ENCODE data around the gene FGF5. TPM values are rescaled to one million over a fixed set of nuclear protein-coding genes. Genes with fewer than 3 reads are reported as not detected.
"Not testable (repeated sequence)": the region's sequence is repeated elsewhere in the genome, so short reads cannot be mapped to it uniquely, and the experiment has no call there.

FGF5 gene
- total RNA-seq, 1 donor from 2014 or later, result not detected

GRCh38 chr4:80279751-80280150 lies 13.3 kb downstream of the FGF5 start:
- Histone ChIP-seq H3K27me3 (no peaks in the 10 kb centered on the region), H3K4me1 (no peaks in the 10 kb centered on the region), H3K9me3 (no peaks in the 10 kb centered on the region), H3K36me3 (no peaks in the 10 kb centered on the region), H3K4me3 (no peak overlapping the region), H3K27ac (no peak overlapping the region)
- no peak for DNase-seq (ENCODE audit: extremely low spot score in 2 of 2)
- intact Hi-C loops (cut with DNase I), result no loop called here
- TF ChIP-seq POLR2A (IDR thresholded peaks at IDR 0.05) (no peak), CTCF (IDR thresholded peaks at IDR 0.05) (no peak)

GRCh38 chr4:80286451-80286850 lies 20.0 kb downstream of the FGF5 start:
- intact Hi-C loops (cut with DNase I), result no loop called here
- no peaks in the 10 kb centered on the region for H3K27me3 ChIP-seq
- H3K4me1 ChIP-seq, result no peaks in the 10 kb centered on the region
- H3K27ac ChIP-seq, result no peak overlapping the region
- no peak overlapping the region for H3K4me3 ChIP-seq
- H3K36me3 ChIP-seq, result no peaks in the 10 kb centered on the region
- DNase-seq (ENCODE audit: extremely low spot score in 2 of 2), result no peak
- H3K9me3 ChIP-seq, result no peaks in the 10 kb centered on the region
- TF ChIP-seq CTCF (IDR thresholded peaks at IDR 0.05) (no peak), POLR2A (IDR thresholded peaks at IDR 0.05) (no peak), POLR2AphosphoS5 (IDR thresholded peaks at IDR 0.05; ENCODE audit: insufficient read depth in 1 of 2, low read depth in 1 of 2) (no peak)

- H3K4me3 ChIP-seq; H3K9me3 ChIP-seq; H3K36me3 ChIP-seq; H3K27me3 ChIP-seq; DNase-seq (ENCODE audit: extremely low spot score in 2 of 2); intact Hi-C loops (cut with DNase I); H3K4me1 ChIP-seq; H3K27ac ChIP-seq: not testable (repeated sequence)
Observed at GRCh38 chr4:80290665-80291064, 24.2 kb downstream of the FGF5 start.

GRCh38 chr4:80294206-80294605 lies 27.7 kb downstream of the FGF5 start:
- intact Hi-C loops (cut with DNase I), result no loop called here
- DNase-seq (ENCODE audit: extremely low spot score in 2 of 2), result no peak
- H3K27ac ChIP-seq, result no peak overlapping the region
- H3K4me3 ChIP-seq, result no peak overlapping the region
- H3K36me3 ChIP-seq, result no peaks in the 10 kb centered on the region
- no peaks in the 10 kb centered on the region for H3K27me3 ChIP-seq
- H3K4me1 ChIP-seq, result no peaks in the 10 kb centered on the region
- TF ChIP-seq CTCF (IDR thresholded peaks at IDR 0.05) (no peak), POLR2A (IDR thresholded peaks at IDR 0.05) (no peak), POLR2AphosphoS5 (IDR thresholded peaks at IDR 0.05; ENCODE audit: insufficient read depth in 1 of 2, low read depth in 1 of 2) (no peak)
- no peaks in the 10 kb centered on the region for H3K9me3 ChIP-seq

GRCh38 chr4:80295336-80295735 lies 28.9 kb downstream of the FGF5 start:
- no peaks in the 10 kb centered on the region for H3K4me1 ChIP-seq
- TF ChIP-seq POLR2AphosphoS5 (IDR thresholded peaks at IDR 0.05; ENCODE audit: insufficient read depth in 1 of 2, low read depth in 1 of 2), result no peak
- no peak for TF ChIP-seq CTCF (IDR thresholded peaks at IDR 0.05)
- TF ChIP-seq POLR2A (IDR thresholded peaks at IDR 0.05), result no peak
- no peak for DNase-seq (ENCODE audit: extremely low spot score in 2 of 2)
- intact Hi-C loops (cut with DNase I), result no loop called here
- H3K27ac ChIP-seq, result no peak overlapping the region
- no peaks in the 10 kb centered on the region for H3K27me3 ChIP-seq
- H3K4me3 ChIP-seq, result no peak overlapping the region
- H3K9me3 ChIP-seq, result no peaks in the 10 kb centered on the region
- no peaks in the 10 kb centered on the region for H3K36me3 ChIP-seq

GRCh38 chr4:80295826-80296225 lies 29.4 kb downstream of the FGF5 start:
- intact Hi-C loops (cut with DNase I), result no loop called here
- no peak for TF ChIP-seq CTCF (IDR thresholded peaks at IDR 0.05)
- no peak for TF ChIP-seq POLR2AphosphoS5 (IDR thresholded peaks at IDR 0.05; ENCODE audit: insufficient read depth in 1 of 2, low read depth in 1 of 2)
- no peak for TF ChIP-seq POLR2A (IDR thresholded peaks at IDR 0.05)
- Histone ChIP-seq H3K27me3 (no peaks in the 10 kb centered on the region), H3K4me3 (no peak overlapping the region), H3K36me3 (no peaks in the 10 kb centered on the region), H3K27ac (no peak overlapping the region), H3K4me1 (no peaks in the 10 kb centered on the region), H3K9me3 (no peaks in the 10 kb centered on the region)
- DNase-seq (ENCODE audit: extremely low spot score in 2 of 2), result no peak
